T-helper 2 cell (primary cell): Measurements from ENCODE around the gene OR5D14.

Source experiments
- DNase-seq, 5 experiments: peaks; one replicate each; pipeline versions ENCODE4 v3.0.0 to v3.0.0-alpha.2; 2012 to 2022
- total RNA-seq, 2 donors: gene quantifications; one replicate each; lab custom pipeline; 2026; lab: John Stamatoyannopoulos, UW

The OR5D14 gene
- total RNA-seq = 0 reads per million in 2 donors

- DNase-seq = no peak
Observed at GRCh38 chr11:55795256-55795655, at the start of gene OR5D14. Gene OR5D14 (plus strand): TSS chr11:55795556. CDS start chr11:55795556, 0 bp downstream.

- no peak for DNase-seq
Observed at GRCh38 chr11:55773138-55773537, 22.2 kb upstream of the OR5D14 start, which contains the start of gene OR5D13. Gene OR5D13 (plus strand): TSS chr11:55773438. CDS start chr11:55773438, 0 bp downstream.

GRCh38 chr11:55791606-55792005, 3.8 kb upstream of the OR5D14 start:
- no peak for DNase-seq

- DNase-seq = no peak
Observed at GRCh38 chr11:55793321-55793720, 2.0 kb upstream of the OR5D14 start.

- no peak for DNase-seq
Observed at GRCh38 chr11:55806248-55806647, 10.9 kb downstream of the OR5D14 start.

GRCh38 chr11:55811067-55811466, 15.7 kb downstream of the OR5D14 start, which contains the start of gene OR5L1:
Gene OR5L1 (plus strand): TSS chr11:55811367. CDS start chr11:55811467, 100 bp downstream.
- DNase-seq = no peak

GRCh38 chr11:55819330-55819729, 24.0 kb downstream of the OR5D14 start, which contains the start of gene OR5D18:
Gene OR5D18 (plus strand): TSS chr11:55819630. CDS start chr11:55819630, 0 bp downstream.
- no peak for DNase-seq

GRCh38 chr11:55826919-55827318, 31.6 kb downstream of the OR5D14 start, which contains the start of gene OR5L2:
Gene OR5L2 (plus strand): TSS chr11:55827219. CDS start chr11:55827219, 0 bp downstream.
- DNase-seq = no peak

- no peak for DNase-seq
Observed at GRCh38 chr11:55838452-55838851, 43.1 kb downstream of the OR5D14 start, which contains the start of gene OR5D16. Gene OR5D16 (plus strand): TSS chr11:55838752. CDS start chr11:55838752, 0 bp downstream.
